Smooth muscle cell (in vitro differentiated cells): ENCODE results near the gene MB21D2. TPM values are rescaled to one million over a fixed set of nuclear protein-coding genes. Genes with fewer than 3 reads are reported as not detected.

ENCODE experiments used
- DNase-seq: peaks from one replicate; lab custom pipeline; 2025; ENCODE audit not compliant: unreplicated experiment; lab: John Stamatoyannopoulos, UW
- H2AFZ ChIP-seq: fragments of 200-600 bp; sonication (generic); 2 replicates; pipeline ENCODE4 v1.6.0; 2016; ENCODE audit warnings: antibody characterized with exemption, low read depth, mild to moderate bottlenecking
- H3F3A ChIP-seq: fragments of 200-600 bp; sonication (generic); 2 replicates; pipeline ENCODE4 v1.6.0; 2017; ENCODE audit warnings: antibody characterized with exemption, low read depth
- H3K27ac ChIP-seq: fragments of 200-600 bp; sonication (generic); 2 replicates; pipeline ENCODE4 v1.5.1; 2016; ENCODE audit warnings: low read depth, mild to moderate bottlenecking
- H3K27me3 ChIP-seq: fragments of 200-600 bp; sonication (generic); 2 replicates; pipeline ENCODE4 v1.6.1; 2016; ENCODE audit warnings: low read depth, mild to moderate bottlenecking
- H3K36me3 ChIP-seq: fragments of 200-600 bp; sonication (generic); 2 replicates; pipeline ENCODE4 v1.5.1; 2016; ENCODE audit warnings: low read depth
- H3K4me1 ChIP-seq: fragments of 200-600 bp; sonication (generic); 2 replicates; pipeline ENCODE4 v1.5.1; 2016; ENCODE audit warnings: low read depth
- H3K4me2 ChIP-seq: fragments of 200-600 bp; sonication (generic); 2 replicates; pipeline ENCODE4 v1.6.0; 2016; ENCODE audit warnings: mild to moderate bottlenecking
- H3K4me3 ChIP-seq: fragments of 200-600 bp; sonication (generic); 2 replicates; pipeline ENCODE4 v1.5.1; 2016; ENCODE audit warnings: mild to moderate bottlenecking
- H3K79me2 ChIP-seq: fragments of 200-600 bp; sonication (generic); 2 replicates; pipeline ENCODE4 v1.6.0; 2016; ENCODE audit warnings: low read depth, mild to moderate bottlenecking
- H3K9ac ChIP-seq: fragments of 200-600 bp; sonication (generic); 2 replicates; pipeline ENCODE4 v1.6.0; 2016; ENCODE audit warnings: low read depth
- H3K9me3 ChIP-seq: fragments of 200-600 bp; sonication (generic); replicated peaks from 2 replicates; pipeline ENCODE4 v1.5.1; 2016; ENCODE audit warnings: low read depth
- H4K20me1 ChIP-seq: fragments of 200-600 bp; sonication (generic); 2 replicates; pipeline ENCODE4 v1.6.0; 2016; ENCODE audit warnings: low read depth
- CTCF ChIP-seq: fragments of 200-600 bp; sonication (generic); IDR thresholded peaks from 2 replicates; pipeline ENCODE4 v1.5.1; 2017; ENCODE audit warnings: borderline replicate concordance, mild to moderate bottlenecking, antibody characterized with exemption; ENCODE audit not compliant: insufficient read depth, poor library complexity, severe bottlenecking
- WGBS: methylation state at CpG from one replicate; pipeline ENCODE4 v1.1.7; 2016; ENCODE audit warnings: low lambda C conversion rate; 5-methylcytosine and 5-hydroxymethylcytosine counted together
- polyA plus RNA-seq: library from polyadenylated mRNA; unstranded; fragments of >200 nt; fragmentation: Nextera tagmentation; extraction: Ambion mirVana; gene quantifications from 2 replicates; pipeline ENCODE4 v1.2.1, GENCODE V29; 2016
- total RNA-seq: library from RNA; depleted of rRNA; stranded (reverse); fragments of >200 nt; gene quantifications from 2 replicates; pipeline ENCODE4 v1.2.3, GENCODE V29; 2014

The MB21D2 gene
- total and polyA plus RNA-seq, 2 experiments from 2014 or later, result 5.2 to 17.1 TPM

DNA sequence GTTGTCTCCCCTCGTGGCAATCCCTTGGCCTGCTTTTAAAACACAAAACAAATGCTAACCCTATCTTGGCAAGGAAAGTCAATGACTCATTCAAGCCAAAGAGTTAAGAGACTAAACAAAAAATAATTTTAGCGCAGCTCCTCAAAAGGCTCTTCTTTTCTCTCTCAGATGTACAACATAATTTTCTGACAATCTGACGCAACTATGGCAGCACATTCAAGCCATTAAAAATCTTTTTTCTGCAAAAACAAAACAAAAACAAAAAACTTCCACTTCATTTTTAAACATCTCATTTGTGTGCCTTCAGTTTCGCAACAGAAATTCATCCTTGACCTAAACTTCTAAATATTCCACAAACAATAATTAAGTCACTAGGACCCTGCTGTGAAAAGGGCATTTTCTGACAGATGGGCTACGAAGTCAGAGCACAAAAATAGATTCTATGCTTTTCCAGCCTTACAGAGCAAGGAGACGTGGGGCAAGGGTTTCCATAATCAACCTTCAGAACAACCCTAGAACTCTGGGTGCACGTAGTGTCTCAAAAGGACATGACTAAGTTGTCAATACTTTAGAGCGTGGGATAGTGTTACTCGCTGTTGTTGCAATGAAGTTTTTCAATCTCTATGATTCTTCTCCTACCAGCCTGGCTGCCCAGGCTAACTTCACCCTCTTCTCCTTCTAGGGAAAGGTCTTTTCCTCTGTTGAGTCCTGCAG is 84.3 kb downstream of the MB21D2 start:
- Histone ChIP-seq H3K4me1 (peaks cover 7% of the 10 kb centered on the region), H3K27ac (peak overlapping the region; percentile 94), H3K79me2 (peaks cover 17% of the 10 kb centered on the region), H3K4me2 (peak overlapping the region; percentile 77), H3K4me3 (peak overlapping the region; percentile 13), H3K36me3 (no peaks in the 10 kb centered on the region), H4K20me1 (no peaks in the 10 kb centered on the region), H3K9me3 (no peaks in the 10 kb centered on the region), H3K27me3 (no peaks in the 10 kb centered on the region), H3K9ac (peak overlapping the region; percentile 75), H3F3A (peaks cover 29% of the 10 kb centered on the region), H2AFZ (no peak overlapping the region)
- no peak for DNase-seq
- no peak for TF ChIP-seq CTCF
- WGBS, result 24% methylated on average over 9 of the region's 9 CpGs

- WGBS, result 22% methylated on average over 1 of the region's 1 CpG
- H3F3A ChIP-seq, result peaks cover 29% of the 10 kb centered on the region
- peaks cover 9% of the 10 kb centered on the region for H3K79me2 ChIP-seq
- no peaks in the 10 kb centered on the region for H3K27me3 ChIP-seq
- peak overlapping the region; percentile 67 for H3K4me2 ChIP-seq
- no peaks in the 10 kb centered on the region for H4K20me1 ChIP-seq
- no peak overlapping the region for H2AFZ ChIP-seq
- H3K4me3 ChIP-seq, result no peak overlapping the region
- H3K36me3 ChIP-seq, result no peaks in the 10 kb centered on the region
- peak overlapping the region; percentile 71 for H3K9ac ChIP-seq
- no peak for TF ChIP-seq CTCF
- peaks cover 7% of the 10 kb centered on the region for H3K4me1 ChIP-seq
- H3K27ac ChIP-seq, result peak overlapping the region; percentile 94
- no peaks in the 10 kb centered on the region for H3K9me3 ChIP-seq
- no peak for DNase-seq
These were observed 85.8 kb downstream of the MB21D2 start for GRCh38 chr3:192831801-192832347.

GRCh38 chr3:192831111-192831644 is 86.5 kb downstream of the MB21D2 start:
- Histone ChIP-seq H2AFZ (no peak overlapping the region), H3K4me3 (no peak overlapping the region), H3F3A (peaks cover 29% of the 10 kb centered on the region), H3K4me1 (peaks cover 7% of the 10 kb centered on the region), H3K9ac (peak overlapping the region; percentile 32), H4K20me1 (no peaks in the 10 kb centered on the region), H3K4me2 (peak overlapping the region; percentile 67), H3K79me2 (peaks cover 11% of the 10 kb centered on the region), H3K27ac (peak overlapping the region; percentile 94), H3K36me3 (no peaks in the 10 kb centered on the region), H3K27me3 (no peaks in the 10 kb centered on the region), H3K9me3 (no peaks in the 10 kb centered on the region)
- no peak for TF ChIP-seq CTCF
- no peak for DNase-seq
- WGBS, result 8% methylated on average over 6 of the region's 6 CpGs
